COR-L47 (cell line): Measurements from ENCODE around the gene CCDC190.
"Not testable (repeated sequence)": the region's sequence is repeated elsewhere in the genome, so short reads cannot be mapped to it uniquely, and the experiment has no call there.

ENCODE experiments used
- DNase-seq: peaks from one replicate; lab custom pipeline; 2025; lab: John Stamatoyannopoulos, UW

The CCDC190 gene

GRCh38 chr1:162832470-162832869 lies 28.5 kb downstream of the CCDC190 start:
- no peak for DNase-seq

- DNase-seq: no peak
Observed at GRCh38 chr1:162829268-162829667, 31.7 kb downstream of the CCDC190 start.

GRCh38 chr1:162823771-162824525 lies 37.0 kb downstream of the CCDC190 start:
- no peak for DNase-seq

- DNase-seq: no peak
Observed at GRCh38 chr1:162823231-162823630, 37.7 kb downstream of the CCDC190 start.

- DNase-seq: peak; percentile 73
Observed at GRCh38 chr1:162822391-162823200, 38.4 kb downstream of the CCDC190 start.

GRCh38 chr1:162818666-162819065 lies 42.3 kb downstream of the CCDC190 start:
- not testable (repeated sequence) for DNase-seq

- DNase-seq: not testable (repeated sequence)
Observed at GRCh38 chr1:162818136-162818535, 42.8 kb downstream of the CCDC190 start.

- not testable (repeated sequence) for DNase-seq
Observed at GRCh38 chr1:162812357-162812756, 48.6 kb downstream of the CCDC190 start.

- not testable (repeated sequence) for DNase-seq
Observed at GRCh38 chr1:162807503-162807902, 53.5 kb downstream of the CCDC190 start.
